Stimulated activated CD4-positive, alpha-beta T cell treated with anti-CD3 and anti-CD28 coated beads, Interleukin-12 subunit alpha, Interleukin-12 subunit beta, amount 100 ng/mL, for 4 hours (primary cell): ENCODE data around the gene KDM2B.

Source experiments
- DNase-seq: peaks from one replicate; pipeline ENCODE4 v3.0.0-alpha.2; 2020

KDM2B gene

GRCh38 chr12:121560392-121561008, 20.3 kb downstream of the KDM2B start:
- no peak for DNase-seq

DNA sequence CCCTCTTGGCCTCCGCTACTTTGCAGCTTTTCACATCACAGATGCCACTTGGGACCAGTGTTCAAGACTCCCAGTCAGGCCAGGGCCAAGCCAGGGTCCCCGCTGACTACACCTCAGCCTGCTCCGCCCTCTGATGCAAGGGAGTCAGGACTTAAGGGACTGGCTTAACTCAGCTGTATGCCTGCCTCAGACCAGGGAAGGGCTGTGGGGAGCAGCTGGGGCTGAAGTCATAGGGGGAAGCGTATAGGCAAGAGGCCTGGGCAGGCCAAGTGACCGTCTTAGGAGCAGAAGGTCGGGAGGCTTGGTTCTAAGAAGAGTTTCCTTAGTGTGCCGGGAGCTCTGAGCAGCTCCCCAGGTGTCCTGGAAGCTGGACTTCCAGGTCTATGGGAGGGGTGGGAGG, 21.9 kb downstream of the KDM2B start:
- no peak for DNase-seq

- DNase-seq: no peak
These were observed 29.7 kb downstream of the KDM2B start for GRCh38 chr12:121550974-121551634.

DNA sequence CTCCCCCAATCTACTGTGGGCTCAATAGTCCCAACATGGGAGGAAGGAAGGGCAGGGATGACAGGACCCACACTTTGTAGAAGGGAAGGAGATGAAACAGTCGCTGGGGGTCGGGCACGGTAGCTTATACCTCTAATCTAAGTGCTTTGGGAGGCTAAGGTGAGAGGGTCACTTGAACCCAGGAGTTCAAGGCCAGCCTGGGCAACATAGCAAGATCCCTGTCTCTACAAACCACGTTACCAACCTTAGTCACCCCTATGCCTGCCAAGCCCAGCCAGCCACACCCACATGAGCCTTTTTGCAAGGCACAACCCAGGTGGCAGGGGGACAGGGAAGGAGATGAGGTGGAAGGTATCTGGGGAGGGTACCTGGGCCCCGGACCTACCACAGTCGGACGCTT, 31.7 kb downstream of the KDM2B start:
- DNase-seq: no peak

DNA sequence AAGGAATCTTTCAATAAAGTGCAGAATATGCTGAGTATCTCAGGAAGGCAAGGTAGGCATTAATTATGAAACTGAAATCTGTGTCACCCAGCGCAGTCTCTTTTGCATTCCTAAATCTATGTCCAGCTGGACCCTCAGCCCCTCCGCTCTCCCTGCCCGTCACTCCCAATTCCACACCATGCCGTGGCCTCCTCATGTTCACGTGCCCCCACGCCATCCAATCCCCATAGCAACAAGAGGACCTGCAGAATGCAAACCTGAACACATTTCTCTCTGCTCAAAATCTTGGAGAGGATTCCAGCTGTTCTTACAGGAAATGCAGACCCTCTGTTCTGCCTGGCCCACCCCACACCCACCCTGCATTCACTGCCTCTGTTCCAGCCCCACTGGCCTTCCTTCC, 35.3 kb downstream of the KDM2B start:
- DNase-seq: no peak

GRCh38 chr12:121543786-121544185, 37.0 kb downstream of the KDM2B start:
- DNase-seq: no peak

GRCh38 chr12:121539908-121540307, 40.9 kb downstream of the KDM2B start:
- DNase-seq: no peak

DNA sequence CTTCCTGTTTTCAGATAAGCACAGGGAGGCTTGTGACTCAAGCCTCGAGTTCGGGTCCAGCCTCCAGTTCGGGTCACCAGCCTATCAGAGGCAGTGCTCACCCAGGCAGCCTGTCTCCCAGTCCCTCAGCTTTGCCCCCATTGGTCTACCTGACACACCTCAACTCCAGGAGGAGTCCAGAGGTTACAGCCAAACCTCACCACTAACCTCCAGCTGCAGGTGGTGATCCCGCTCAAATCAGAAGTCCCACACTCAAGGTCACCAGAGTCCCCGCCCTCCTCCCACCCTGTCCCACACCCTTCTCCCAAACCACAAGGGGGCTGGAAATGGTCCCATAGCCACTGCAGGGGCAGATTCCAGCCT, 42.1 kb downstream of the KDM2B start:
- no peak for DNase-seq

DNA sequence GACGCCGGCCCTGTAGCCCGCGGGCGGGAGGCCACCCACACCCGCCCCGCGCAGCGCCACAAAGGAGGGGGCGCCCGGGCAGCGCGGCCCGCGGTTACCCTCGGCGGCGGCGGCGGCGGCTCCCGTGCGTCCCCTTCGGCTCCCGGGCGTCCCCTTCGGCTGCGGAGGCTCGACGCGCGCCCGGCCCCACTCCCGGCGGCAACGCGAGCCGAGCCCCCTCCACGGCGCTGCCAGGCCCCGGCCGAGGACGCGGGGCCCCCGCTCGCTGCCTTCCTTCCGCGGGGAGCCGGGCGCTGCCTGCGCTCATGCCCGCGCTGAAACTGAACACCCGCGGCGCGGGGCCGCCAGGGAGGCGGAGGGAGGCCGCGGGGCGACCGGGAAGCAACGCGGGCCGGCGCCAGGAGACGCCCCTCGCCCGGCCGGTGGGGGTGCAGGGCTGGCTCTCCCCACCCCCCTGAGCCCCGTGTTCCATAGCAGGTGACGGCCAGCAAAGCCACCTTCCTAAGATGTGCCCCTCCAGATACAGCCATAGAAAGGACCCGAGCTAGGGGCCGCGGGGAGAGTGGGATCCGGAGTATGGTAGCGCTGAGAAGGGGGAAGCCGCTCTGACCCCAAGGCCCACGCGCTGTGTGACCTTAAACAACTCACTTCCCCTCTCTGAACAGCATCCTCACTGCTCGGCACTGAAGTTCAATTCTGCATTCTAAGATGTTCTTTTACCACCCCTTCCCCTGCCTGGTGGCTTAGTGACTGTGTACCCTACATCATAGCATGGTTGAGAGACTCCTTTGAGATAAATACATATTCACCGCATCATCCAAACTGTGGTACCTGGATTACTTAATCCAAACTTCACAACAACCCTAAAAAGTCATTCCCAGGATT, 42.8 kb downstream of the KDM2B start:
- DNase-seq: peak; percentile 31

DNA sequence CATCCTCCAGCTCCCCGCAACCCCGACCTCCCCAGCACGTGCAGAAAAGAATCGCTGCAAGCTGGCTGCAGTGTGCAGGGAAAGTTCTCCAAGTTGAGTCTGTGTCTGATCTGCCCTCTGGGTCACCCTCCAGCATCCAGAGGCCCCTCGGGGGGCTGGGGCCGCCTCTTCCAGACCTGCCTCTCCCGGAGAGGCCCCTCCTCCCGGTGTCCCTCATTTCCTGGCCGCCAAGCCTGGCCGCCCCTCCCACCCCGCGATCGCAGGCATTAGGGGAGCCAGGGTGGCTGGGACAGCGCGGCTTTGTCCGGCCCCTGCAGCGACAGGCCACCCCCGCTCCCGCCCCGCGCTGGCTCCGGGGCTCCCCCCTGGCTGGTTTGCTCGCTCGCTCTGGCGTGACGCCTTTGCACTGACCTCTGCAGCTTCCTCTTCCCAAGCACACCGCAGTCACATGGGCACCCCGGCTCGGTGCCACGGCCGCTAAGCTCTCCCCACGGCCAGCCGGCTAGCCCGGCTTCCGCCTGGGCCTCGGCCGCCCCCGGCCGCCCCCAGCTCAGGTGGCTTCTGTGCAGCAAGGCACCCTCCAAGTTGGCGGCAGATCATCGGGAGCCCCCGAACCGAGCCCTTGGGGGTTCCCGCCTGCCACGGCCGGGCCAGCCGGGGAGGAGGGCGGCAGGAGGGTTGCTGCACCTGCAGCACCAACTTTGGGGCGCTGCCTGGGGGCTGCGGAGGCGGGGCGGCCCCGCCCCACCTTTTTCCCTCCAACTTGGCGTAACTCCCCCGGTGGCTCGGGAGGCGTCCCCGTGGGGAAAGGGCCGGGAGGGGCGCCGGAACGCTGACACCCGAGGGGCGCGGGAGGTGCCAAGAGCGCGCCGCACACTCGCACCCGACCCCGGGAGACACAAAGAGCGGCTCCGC, 43.7 kb downstream of the KDM2B start:
- DNase-seq: peak; percentile 32

DNA sequence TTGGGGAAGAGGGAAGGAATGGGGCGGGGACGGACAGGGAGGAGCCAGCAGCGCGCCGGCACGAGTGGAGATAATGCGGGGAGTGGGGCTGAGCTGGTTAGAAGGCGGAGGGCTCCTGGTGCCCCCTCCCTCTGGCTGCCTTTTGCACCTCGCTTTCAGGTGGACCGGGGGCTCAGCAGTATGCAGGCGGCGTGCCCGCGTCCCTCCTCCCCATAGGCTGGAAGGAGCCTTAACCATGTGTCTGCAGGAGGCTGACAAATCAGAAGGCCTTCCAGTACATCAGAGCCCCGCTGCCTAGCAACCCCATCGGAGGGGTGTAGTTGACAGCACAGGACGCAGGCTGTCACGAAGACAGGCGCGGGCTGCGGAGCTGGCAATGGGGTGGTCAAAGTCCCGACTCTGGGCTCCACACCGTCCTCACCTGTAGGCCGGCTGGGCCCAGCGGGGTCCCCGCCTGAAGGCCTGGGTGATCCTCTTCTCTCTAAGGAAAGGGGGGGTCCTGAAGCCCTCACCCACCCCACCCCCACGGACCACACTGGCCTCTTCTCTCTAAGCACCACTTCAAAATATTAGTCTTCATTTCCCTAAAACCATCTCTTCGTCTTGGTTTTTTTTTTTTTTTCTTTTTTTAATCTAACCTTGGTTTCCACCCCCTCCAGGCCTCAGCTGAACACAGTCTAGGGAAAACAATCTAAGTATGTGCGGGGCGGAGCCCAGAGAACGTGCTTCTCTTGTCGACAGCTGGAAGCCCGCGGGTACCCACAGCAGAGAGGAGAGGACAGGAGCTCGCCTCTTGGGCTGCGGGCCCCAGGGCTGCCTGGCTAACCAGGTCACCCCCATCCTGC, 44.5 kb downstream of the KDM2B start:
- peak; percentile 41 for DNase-seq

- no peak for DNase-seq
These were observed 45.4 kb downstream of the KDM2B start for GRCh38 chr12:121535150-121536053.

GRCh38 chr12:121534495-121535148, 46.2 kb downstream of the KDM2B start:
- peak; percentile 52 for DNase-seq

DNA sequence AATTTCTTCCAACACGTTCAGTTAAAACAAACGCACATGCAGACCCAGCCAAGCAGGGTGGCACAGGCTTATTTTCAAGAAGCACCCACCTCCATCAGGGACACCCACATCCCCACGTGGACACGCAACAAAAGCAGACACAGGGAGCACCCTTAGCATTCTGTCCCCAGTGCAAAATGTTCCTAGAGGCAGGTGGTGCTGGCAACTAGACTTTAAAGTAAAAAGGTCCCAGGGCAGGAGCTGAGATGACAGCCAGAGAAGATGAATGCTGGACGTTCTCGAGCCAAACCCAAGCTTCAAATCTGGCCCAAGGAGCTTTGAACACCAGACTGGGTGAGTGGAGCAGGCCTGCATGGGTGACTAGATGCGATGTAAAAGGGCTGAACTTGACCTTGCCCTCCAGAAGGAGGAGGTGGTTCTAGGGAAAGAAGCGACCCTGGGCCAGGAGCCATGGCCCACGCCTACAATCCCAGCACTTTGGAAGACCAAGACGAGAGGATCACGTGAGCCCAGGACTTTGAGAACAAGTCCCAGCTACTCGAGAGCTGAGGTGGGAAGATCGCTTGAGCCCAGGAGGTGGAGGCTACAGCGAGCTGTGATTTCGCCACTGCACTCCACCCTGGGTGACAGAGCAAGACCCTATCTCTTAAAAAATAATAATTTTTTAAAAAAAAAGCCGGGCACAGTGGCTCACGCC, 47.3 kb downstream of the KDM2B start:
- DNase-seq: no peak

GRCh38 chr12:121532503-121533393, 48.1 kb downstream of the KDM2B start:
- no peak for DNase-seq

- no peak for DNase-seq
These were observed 49.5 kb downstream of the KDM2B start for GRCh38 chr12:121531356-121531750.

DNA sequence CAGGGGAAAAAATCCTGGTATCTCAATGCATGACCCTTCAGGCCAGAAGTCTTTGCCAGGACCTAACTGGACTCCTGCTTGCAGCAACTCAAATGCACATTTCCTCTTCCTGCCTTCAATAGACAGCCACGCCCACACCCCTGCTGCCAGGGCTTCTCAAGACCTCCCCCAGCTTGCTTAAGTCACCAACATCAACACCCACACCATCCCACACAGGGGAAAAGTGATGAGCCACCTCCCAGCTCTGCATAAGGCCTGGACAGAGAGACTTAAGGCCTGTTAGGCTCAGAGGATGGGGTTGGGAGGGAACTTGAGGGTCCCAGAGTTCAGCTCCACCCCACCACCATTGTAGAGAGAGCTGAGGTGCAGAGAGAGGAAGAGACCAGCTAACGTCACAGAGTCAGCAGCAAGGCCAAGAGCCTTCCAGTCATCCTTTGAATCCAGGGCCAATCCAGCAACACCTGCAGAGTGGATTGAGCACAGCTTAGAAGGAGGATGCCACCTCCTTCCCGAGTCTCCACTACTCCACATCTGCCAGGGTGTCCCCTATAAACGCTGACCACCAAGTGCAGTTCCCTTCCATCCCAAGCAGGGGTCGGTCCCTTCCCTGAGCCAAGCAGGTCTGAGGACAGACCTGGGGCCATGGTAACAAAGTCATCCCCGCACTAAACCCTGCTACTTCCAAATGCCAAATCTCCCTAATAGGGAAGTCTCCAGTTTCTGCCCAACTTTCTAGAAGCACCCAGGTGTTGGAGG, 50.0 kb downstream of the KDM2B start:
- peak; percentile 61 for DNase-seq

- no peak for DNase-seq
These were observed 51.6 kb downstream of the KDM2B start for GRCh38 chr12:121529184-121529583.
